T follicular helper cell (primary cell): Measurements from ENCODE around the gene ZNF410.

Experiments used
- DNase-seq: peaks from one replicate; pipeline ENCODE4 v3.0.0-alpha.2; 2020; ENCODE audit warnings: low read depth

The ZNF410 gene

GRCh38 chr14:73953731-73954130, 67.1 kb downstream of the ZNF410 start:
- DNase-seq = no peak

GRCh38 chr14:73955674-73956073, 69.0 kb downstream of the ZNF410 start:
- no peak for DNase-seq

DNA sequence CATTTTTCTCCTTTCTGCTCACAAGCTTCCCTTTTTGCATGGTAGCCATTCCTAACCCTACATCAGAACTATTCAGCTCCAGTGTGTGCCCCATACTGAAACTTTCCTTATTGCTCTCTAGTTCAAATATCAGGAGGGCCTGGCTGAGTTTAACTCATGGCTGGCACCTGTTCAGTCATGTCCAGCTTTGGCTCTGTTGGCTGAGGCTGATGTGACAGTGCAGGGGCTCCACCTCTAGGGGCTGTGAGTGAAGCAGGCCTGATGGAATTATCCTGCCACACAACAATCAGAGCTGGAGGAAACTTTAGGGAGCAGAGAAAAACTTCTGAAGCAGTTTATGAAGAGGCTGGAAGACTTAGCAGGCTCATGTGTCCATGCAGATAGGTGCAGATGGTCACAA, 71.9 kb downstream of the ZNF410 start:
- no peak for DNase-seq

- DNase-seq = no peak
Observed at GRCh38 chr14:73961192-73961591, 74.5 kb downstream of the ZNF410 start.

- no peak for DNase-seq
Observed at GRCh38 chr14:73965216-73965615, 78.6 kb downstream of the ZNF410 start.

GRCh38 chr14:73968885-73969284, 82.2 kb downstream of the ZNF410 start:
- DNase-seq = no peak

DNA sequence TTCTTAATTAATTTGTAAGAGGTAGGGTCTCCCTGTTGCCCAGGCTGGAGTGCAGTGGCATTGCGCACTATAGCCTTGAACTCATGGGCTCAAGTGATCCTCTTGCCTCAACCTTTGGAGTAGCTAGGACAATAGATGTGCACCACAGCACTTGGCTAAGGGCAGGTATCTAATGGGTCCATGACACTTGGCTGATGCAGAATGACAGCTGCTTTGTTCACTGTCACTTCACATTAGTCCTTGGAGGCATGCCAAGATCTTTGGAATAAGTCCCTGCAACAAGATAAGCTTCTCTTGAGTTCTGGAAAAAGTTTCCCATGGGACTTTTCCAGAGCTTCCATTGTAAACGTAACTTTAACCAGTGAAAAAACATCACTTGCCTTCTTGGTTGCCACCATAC, 86.8 kb downstream of the ZNF410 start:
- DNase-seq = no peak

DNA sequence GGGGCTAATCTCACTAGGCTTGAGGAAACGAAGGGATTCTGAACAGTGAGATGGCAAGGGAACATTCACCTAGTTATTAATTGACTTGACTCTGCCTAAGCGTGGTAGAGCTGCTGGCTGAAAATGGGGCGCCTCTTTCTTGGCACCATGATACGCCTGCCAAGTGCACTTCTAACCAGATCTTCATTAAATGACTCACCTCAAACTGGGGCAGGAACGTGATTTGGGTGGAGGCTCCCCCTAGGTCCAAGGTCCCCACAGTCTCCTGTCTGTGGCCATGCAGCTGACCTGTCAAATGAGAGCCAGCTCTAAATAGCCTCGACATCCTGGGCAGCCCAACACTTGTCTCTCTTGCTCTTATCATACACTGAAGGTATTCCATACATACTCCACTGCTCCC, 89.5 kb downstream of the ZNF410 start:
- DNase-seq = no peak

GRCh38 chr14:73977896-73978295, 91.2 kb downstream of the ZNF410 start:
- no peak for DNase-seq
